ACC112 (cell line): Measurements from ENCODE around the gene ZP1.
A peak's percentile ranks its signal among the peaks of the same experiment; 100 is the strongest.

Source experiments
- H2AFZ ChIP-seq: fragments of 200-600 bp; sonication (generic); one replicate; pipeline ENCODE4 v1.6.0; 2017; ENCODE audit warnings: antibody characterized with exemption, low read length; ENCODE audit not compliant: unreplicated experiment
- H3K27ac ChIP-seq: fragments of 200-600 bp; sonication (generic); 2 replicates; pipeline ENCODE4 v1.5.1; 2014; ENCODE audit warnings: low read depth, mild to moderate bottlenecking, antibody characterized with exemption, low read length, moderate library complexity
- H3K27me3 ChIP-seq: fragments of 200-600 bp; sonication (generic); 2 replicates; pipeline ENCODE4 v1.6.1; 2014; ENCODE audit warnings: mild to moderate bottlenecking, antibody characterized with exemption, low read length, moderate library complexity, mixed read lengths; ENCODE audit not compliant: insufficient read depth
- H3K36me3 ChIP-seq: fragments of 200-600 bp; sonication (generic); 2 replicates; pipeline ENCODE4 v1.6.1; 2016; ENCODE audit warnings: mild to moderate bottlenecking, antibody characterized with exemption, low read length, moderate library complexity, mixed read lengths; ENCODE audit not compliant: insufficient read depth
- H3K4me1 ChIP-seq: fragments of 200-600 bp; sonication (generic); one replicate; pipeline ENCODE4 v1.6.1; 2016; ENCODE audit warnings: low read length, mixed read lengths; ENCODE audit not compliant: insufficient read depth, unreplicated experiment, control insufficient read depth
- H3K4me3 ChIP-seq: fragments of 200-600 bp; sonication (generic); 2 replicates; pipeline ENCODE4 v1.5.1; 2014; ENCODE audit warnings: mild to moderate bottlenecking, low read depth, low read length
- H3K79me2 ChIP-seq: fragments of 200-600 bp; sonication (generic); one replicate; pipeline ENCODE4 v1.6.0; 2016; ENCODE audit warnings: low read length; ENCODE audit not compliant: control insufficient read depth, unreplicated experiment, insufficient read depth

ZP1 gene

DNA sequence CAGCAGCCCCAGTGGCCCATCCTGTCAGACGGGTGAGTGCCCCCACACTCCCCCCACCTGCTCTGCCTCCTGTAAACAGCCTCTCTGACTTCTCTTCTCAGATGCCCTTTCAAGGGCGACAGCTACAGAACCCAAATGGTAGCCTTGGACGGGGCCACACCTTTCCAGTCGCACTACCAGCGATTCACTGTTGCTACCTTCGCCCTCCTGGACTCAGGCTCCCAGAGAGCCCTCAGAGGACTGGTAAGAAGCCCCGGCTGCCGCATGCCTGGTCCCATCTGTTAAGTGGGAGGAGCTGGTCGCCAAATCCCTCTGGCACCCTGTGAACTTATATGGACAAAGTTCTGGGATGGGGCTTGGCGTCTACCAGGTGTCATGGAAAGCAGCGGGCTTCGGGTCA, 6.2 kb downstream of the ZP1 start:
- Histone ChIP-seq H3K4me3 (peak overlapping the region; percentile 39; the same call in 1 of the 2 replicates), H3K79me2 (no peaks in the 10 kb centered on the region), H3K36me3 (no peaks in the 10 kb centered on the region), H3K27ac (no peak overlapping the region), H3K4me1 (peaks cover 24% of the 10 kb centered on the region), H3K27me3 (no peaks in the 10 kb centered on the region), H2AFZ (no peak overlapping the region)

GRCh38 chr11:60874421-60875365, 7.4 kb downstream of the ZP1 start:
- Histone ChIP-seq H3K27me3 (no peaks in the 10 kb centered on the region), H3K79me2 (no peaks in the 10 kb centered on the region), H3K4me3 (no peak overlapping the region), H3K27ac (no peak overlapping the region), H2AFZ (no peak overlapping the region), H3K4me1 (peaks cover 24% of the 10 kb centered on the region), H3K36me3 (no peaks in the 10 kb centered on the region)

- Histone ChIP-seq H2AFZ (no peak overlapping the region), H3K27ac (no peak overlapping the region), H3K4me1 (peaks cover 24% of the 10 kb centered on the region), H3K79me2 (no peaks in the 10 kb centered on the region), H3K27me3 (no peaks in the 10 kb centered on the region), H3K4me3 (no peak overlapping the region), H3K36me3 (no peaks in the 10 kb centered on the region)
Observed at GRCh38 chr11:60875366-60876167, 8.2 kb downstream of the ZP1 start.

DNA sequence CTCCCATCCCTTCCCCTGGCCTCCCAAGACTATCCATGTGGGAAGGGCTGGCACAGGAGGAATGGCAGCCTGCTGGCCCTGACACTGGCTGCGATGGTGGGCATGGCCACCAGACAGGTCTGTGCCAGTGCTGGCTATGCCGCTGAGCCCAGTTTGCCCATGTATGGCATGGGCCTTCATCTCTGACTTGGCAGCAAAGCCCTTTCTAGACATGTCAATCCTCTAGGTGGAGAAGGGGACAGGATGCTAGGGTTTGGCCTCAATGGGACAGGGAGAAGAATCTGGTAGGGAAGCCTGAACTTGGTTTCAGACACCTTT, 8.8 kb downstream of the ZP1 start:
- H3K36me3 ChIP-seq = no peaks in the 10 kb centered on the region
- no peak overlapping the region for H3K27ac ChIP-seq
- no peak overlapping the region for H3K4me3 ChIP-seq
- H3K27me3 ChIP-seq = no peaks in the 10 kb centered on the region
- peaks cover 24% of the 10 kb centered on the region for H3K4me1 ChIP-seq
- no peaks in the 10 kb centered on the region for H3K79me2 ChIP-seq
- H2AFZ ChIP-seq = no peak overlapping the region

GRCh38 chr11:60878245-60879101, 11.1 kb downstream of the ZP1 start:
- H3K27me3 ChIP-seq = no peaks in the 10 kb centered on the region
- peaks cover 2% of the 10 kb centered on the region for H3K4me1 ChIP-seq
- H3K27ac ChIP-seq = no peak overlapping the region
- H3K4me3 ChIP-seq = no peak overlapping the region
- H3K79me2 ChIP-seq = no peaks in the 10 kb centered on the region
- no peaks in the 10 kb centered on the region for H3K36me3 ChIP-seq
- no peak overlapping the region for H2AFZ ChIP-seq

- no peak overlapping the region for H3K27ac ChIP-seq
- no peaks in the 10 kb centered on the region for H3K36me3 ChIP-seq
- no peaks in the 10 kb centered on the region for H3K4me1 ChIP-seq
- no peak overlapping the region for H3K4me3 ChIP-seq
- H3K79me2 ChIP-seq = no peaks in the 10 kb centered on the region
- H2AFZ ChIP-seq = no peak overlapping the region
- H3K27me3 ChIP-seq = no peaks in the 10 kb centered on the region
Observed at GRCh38 chr11:60879104-60879503, 11.8 kb downstream of the ZP1 start.

DNA sequence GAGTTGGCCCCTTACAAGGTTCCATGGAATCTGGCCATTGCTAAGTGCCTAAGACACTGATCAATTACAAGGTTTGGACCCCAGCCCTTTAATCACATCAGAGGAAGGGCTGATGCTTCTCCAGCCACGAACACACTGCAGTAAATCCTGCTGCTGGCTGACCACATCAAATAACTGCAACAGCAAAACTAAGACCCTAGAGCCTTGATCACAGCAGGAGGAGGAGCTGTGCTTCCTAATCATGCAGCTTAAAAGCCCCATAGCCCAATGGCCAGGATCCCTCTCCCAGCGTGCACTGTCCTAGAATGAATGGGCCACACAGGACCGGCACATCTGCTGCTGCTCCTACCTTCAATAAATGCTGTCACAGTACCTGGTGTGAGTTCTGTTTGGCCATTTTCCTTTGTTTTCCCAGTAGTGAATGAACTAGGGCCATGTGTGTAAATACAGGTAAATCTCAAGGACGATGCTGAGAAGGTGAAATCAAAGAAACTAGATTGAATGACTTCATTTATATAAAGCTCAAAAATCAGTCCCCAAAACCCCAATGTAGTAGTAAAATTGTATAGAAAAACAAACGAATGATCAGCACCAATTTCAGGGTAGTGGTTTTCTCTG, 12.7 kb downstream of the ZP1 start:
- Histone ChIP-seq H2AFZ (no peak overlapping the region), H3K27ac (no peak overlapping the region), H3K4me3 (no peak overlapping the region), H3K79me2 (no peaks in the 10 kb centered on the region), H3K4me1 (no peaks in the 10 kb centered on the region), H3K36me3 (no peaks in the 10 kb centered on the region), H3K27me3 (no peaks in the 10 kb centered on the region)

GRCh38 chr11:60880643-60881282, 13.4 kb downstream of the ZP1 start:
- Histone ChIP-seq H3K36me3 (no peaks in the 10 kb centered on the region), H3K27ac (no peak overlapping the region), H3K4me3 (no peak overlapping the region)

GRCh38 chr11:60887556-60887955, 20.2 kb downstream of the ZP1 start:
- no peak overlapping the region for H3K4me3 ChIP-seq
- no peaks in the 10 kb centered on the region for H3K79me2 ChIP-seq
- H2AFZ ChIP-seq = no peak overlapping the region
- no peak overlapping the region for H3K27ac ChIP-seq
- no peaks in the 10 kb centered on the region; the same call in 1 of the 2 replicates for H3K36me3 ChIP-seq
- no peaks in the 10 kb centered on the region for H3K4me1 ChIP-seq
- no peaks in the 10 kb centered on the region for H3K27me3 ChIP-seq

More at GRCh38 chr11:60880643-60881282, 13.4 kb downstream of the ZP1 start:
- H3K79me2 ChIP-seq = no peaks in the 10 kb centered on the region
- H3K27me3 ChIP-seq = no peaks in the 10 kb centered on the region
- no peak overlapping the region for H2AFZ ChIP-seq
- H3K4me1 ChIP-seq = no peaks in the 10 kb centered on the region
